IMR-90 (cell line): ENCODE data around the gene MT3. TPM values are rescaled to one million over a fixed set of nuclear protein-coding genes. Genes with fewer than 3 reads are reported as not detected.

Experiments used
- ATAC-seq: fragments of 200-7000 bp; cut with Tn5 transposase; 2 replicates; pipeline ENCODE4 v1.9.1; 2020; ENCODE audit warnings: low read depth, mild to moderate bottlenecking, moderate library complexity
- BruUV-seq: library from RNA; stranded (reverse); fragments of 400-500 nt; replicated peaks from 2 replicates; lab custom pipeline; 2021; lab: Mats Ljungman, UMichigan
- CTCF ChIA-PET: fragments of 300-600 bp; formaldehyde crosslinking; extraction: SDS; loops from one replicate; lab custom pipeline; 2021; ENCODE audit warnings: antibody characterized with exemption; lab: Yijun Ruan, JAX
- POLR2A ChIA-PET: fragments of 300-600 bp; sonication (Branson Sonifier 250); formaldehyde crosslinking; loops from one replicate; lab custom pipeline; 2022; ENCODE audit warnings: antibody characterized with exemption; ENCODE audit not compliant: unreplicated experiment; lab: Charles Lee
- DNase-seq: peaks from one replicate; pipeline ENCODE4 v3.0.0; 2013
- H2AFZ ChIP-seq: replicated peaks from 2 replicates; pipeline ENCODE3; 2013; ENCODE audit warnings: low read length, mild to moderate bottlenecking; ENCODE audit not compliant: poor library complexity
- H2AK5ac ChIP-seq: 2 replicates; pipeline ENCODE4 v1.6.1; 2013; ENCODE audit warnings: low read depth, low read length, inconsistent platforms
- H2AK9ac ChIP-seq: replicated peaks from 2 replicates; pipeline ENCODE3; 2013; ENCODE audit warnings: mild to moderate bottlenecking, low read depth, low read length, moderate library complexity; ENCODE audit not compliant: poor library complexity
- H2BK120ac ChIP-seq: 2 replicates; pipeline ENCODE4 v1.6.1; 2013; ENCODE audit warnings: low read depth, low read length, inconsistent platforms
- H2BK15ac ChIP-seq: 3 replicates; pipeline ENCODE4 v1.6.1; 2013; ENCODE audit warnings: low read depth, low read length, inconsistent platforms
- H2BK20ac ChIP-seq: 2 replicates; pipeline ENCODE4 v1.6.1; 2013; ENCODE audit warnings: low read depth, mild to moderate bottlenecking, inconsistent platforms, low read length, moderate library complexity
- H2BK5ac ChIP-seq: 2 replicates; pipeline ENCODE4 v1.6.1; 2013; ENCODE audit warnings: mild to moderate bottlenecking, low read depth, low read length, inconsistent platforms; ENCODE audit not compliant: poor library complexity, severe bottlenecking
- H3K14ac ChIP-seq: replicated peaks from 2 replicates; pipeline ENCODE4 v1.6.1; 2013; ENCODE audit warnings: low read depth, low read length, inconsistent platforms
- H3K18ac ChIP-seq: 2 replicates; pipeline ENCODE4 v1.6.1; 2013; ENCODE audit warnings: low read depth, low read length, control low read depth
- H3K23ac ChIP-seq: 2 replicates; pipeline ENCODE4 v1.6.1; 2013; ENCODE audit warnings: low read depth, low read length, inconsistent platforms
- H3K27ac ChIP-seq: 2 replicates; pipeline ENCODE4 v1.5.1; 2013; ENCODE audit warnings: mild to moderate bottlenecking, control low read depth, low read length; ENCODE audit not compliant: insufficient read depth
- H3K27me3 ChIP-seq: 2 replicates; pipeline ENCODE4 v1.6.1; 2013; ENCODE audit warnings: low read length; ENCODE audit not compliant: control insufficient read depth, insufficient read depth
- H3K36me3 ChIP-seq: 2 replicates; pipeline ENCODE4 v1.6.1; 2013; ENCODE audit warnings: low read length, mixed read lengths; ENCODE audit not compliant: control insufficient read depth, insufficient read depth
- H3K4ac ChIP-seq: 2 replicates; pipeline ENCODE4 v1.6.1; 2013; ENCODE audit warnings: low read depth, low read length, inconsistent platforms
- H3K4me1 ChIP-seq: 2 replicates; pipeline ENCODE4 v1.6.1; 2013; ENCODE audit warnings: low read length, mixed read lengths; ENCODE audit not compliant: control insufficient read depth, insufficient read depth
- H3K4me2 ChIP-seq: 2 replicates; pipeline ENCODE4 v1.6.1; 2013; ENCODE audit warnings: low read depth, mild to moderate bottlenecking, control low read depth, low read length, moderate library complexity
- H3K4me3 ChIP-seq: 2 replicates; pipeline ENCODE4 v1.5.1; 2013; ENCODE audit warnings: low read depth, mild to moderate bottlenecking, control low read depth, low read length, moderate library complexity; ENCODE audit not compliant: insufficient read depth
- H3K56ac ChIP-seq: 2 replicates; pipeline ENCODE4 v1.6.1; 2013; ENCODE audit warnings: low read length, inconsistent platforms; ENCODE audit not compliant: insufficient read depth; ENCODE audit errors: extremely low read depth
- H3K79me1 ChIP-seq, 2 experiments: 2 replicates each; pipeline ENCODE4 v1.6.1; 2013; ENCODE audit warnings: low read length in 2 of 2, inconsistent platforms in 1 of 2, low read depth in 1 of 2
- H3K9ac ChIP-seq: 2 replicates; pipeline ENCODE4 v1.6.1; 2013; ENCODE audit warnings: low read depth, low read length, control low read depth
- H3K9me1 ChIP-seq: 2 replicates; pipeline ENCODE4 v1.6.1; 2013; ENCODE audit warnings: low read length, inconsistent platforms; ENCODE audit not compliant: insufficient read depth
- H3K9me3 ChIP-seq: 2 replicates; pipeline ENCODE4 v1.6.1; 2013; ENCODE audit warnings: low read length; ENCODE audit not compliant: control insufficient read depth, insufficient read depth
- H4K20me1 ChIP-seq: 2 replicates; pipeline ENCODE4 v1.6.1; 2013; ENCODE audit warnings: low read length, inconsistent platforms; ENCODE audit not compliant: insufficient read depth
- H4K5ac ChIP-seq: 2 replicates; pipeline ENCODE4 v1.6.1; 2013; ENCODE audit warnings: mild to moderate bottlenecking, low read depth, low read length, control low read depth
- H4K8ac ChIP-seq, 2 experiments: 2 replicates each; pipeline ENCODE4 v1.6.1; 2013; ENCODE audit warnings: low read depth in 2 of 2, low read length in 2 of 2, control low read depth in 1 of 2, inconsistent platforms in 1 of 2
- H4K91ac ChIP-seq: 2 replicates; pipeline ENCODE4 v1.6.1; 2013; ENCODE audit warnings: low read depth, low read length, inconsistent platforms; ENCODE audit not compliant: insufficient read depth
- CEBPB ChIP-seq: IDR thresholded peaks from 2 replicates; pipeline ENCODE4 v1.6.1; 2012; ENCODE audit warnings: low read depth, low read length, improper control_type of control experiment
- CHD1 ChIP-seq: IDR thresholded peaks from 2 replicates; pipeline ENCODE4 v1.6.1; 2012; ENCODE audit warnings: low read depth, low read length, improper control_type of control experiment
- FOS ChIP-seq: fragments of 150-350 bp; IDR thresholded peaks from 2 replicates; pipeline ENCODE4 v1.6.1; 2016; ENCODE audit warnings: low read depth, low read length
- MAFK ChIP-seq: IDR thresholded peaks from 2 replicates; pipeline ENCODE4 v1.6.1; 2012; ENCODE audit warnings: low read depth, low read length, improper control_type of control experiment
- MAZ ChIP-seq: IDR thresholded peaks from 2 replicates; pipeline ENCODE4 v1.6.1; 2012; ENCODE audit warnings: low read depth, mild to moderate bottlenecking, low read length, improper control_type of control experiment, moderate library complexity, borderline replicate concordance
- MXI1 ChIP-seq: IDR thresholded peaks from 2 replicates; pipeline ENCODE4 v1.6.1; 2012; ENCODE audit warnings: low read depth, mild to moderate bottlenecking, low read length, moderate library complexity, borderline replicate concordance
- NFE2L2 ChIP-seq: fragments of 150-350 bp; IDR thresholded peaks from 2 replicates; pipeline ENCODE4 v1.6.1; 2016; ENCODE audit warnings: low read depth, mild to moderate bottlenecking, low read length
- POLR2A ChIP-seq: IDR thresholded peaks from 2 replicates; pipeline ENCODE4 v1.6.1; 2012; ENCODE audit warnings: mild to moderate bottlenecking, low read depth, low read length
- RAD21 ChIP-seq: IDR thresholded peaks from 2 replicates; pipeline ENCODE4 v1.6.1; 2012; ENCODE audit warnings: low read length, improper control_type of control experiment
- RCOR1 ChIP-seq: IDR thresholded peaks from 2 replicates; pipeline ENCODE4 v1.6.1; 2012; ENCODE audit warnings: mild to moderate bottlenecking, low read length, improper control_type of control experiment; ENCODE audit not compliant: insufficient replicate concordance
- RFX5 ChIP-seq: IDR thresholded peaks from 2 replicates; pipeline ENCODE4 v1.8.0; 2012; ENCODE audit warnings: low read depth, mild to moderate bottlenecking, low read length, moderate library complexity
- SMC3 ChIP-seq: fragments of 150-350 bp; IDR thresholded peaks from 2 replicates; pipeline ENCODE4 v1.6.1; 2016; ENCODE audit warnings: low read depth, mild to moderate bottlenecking, antibody characterized with exemption, low read length, moderate library complexity
- WGBS, 2 experiments: methylation state at CpG; one replicate each; pipeline versions ENCODE4 v1.1.5 to v1.1.7; 2013; ENCODE audit warnings: missing lambda C conversion rate in 2 of 2; ENCODE audit not compliant: insufficient read length in 1 of 2; ENCODE audit errors: extremely low coverage in 2 of 2; 5-methylcytosine and 5-hydroxymethylcytosine counted together
- dilution Hi-C: fragments of 300-500 bp; cut with HindIII; formaldehyde crosslinking; loops from one replicate; pipeline ENCODE4 v1.14.3; 2018; ENCODE audit warnings: low sequenced_read_pairs; ENCODE audit not compliant: unreplicated experiment
- in situ Hi-C: fragments of 300-500 bp; cut with MboI; formaldehyde crosslinking; loops from 3 replicates; pipeline ENCODE4 v1.14.3; 2019; ENCODE audit warnings: low sequenced_read_pairs, inconsistent platforms, mixed read lengths
- intact Hi-C: fragments of 100-400 bp; cut with micrococcal nuclease; formaldehyde crosslinking; loops from 2 replicates; pipeline ENCODE4 v1.10.0; 2022
- polyA plus RNA-seq, 3 experiments: library from polyadenylated mRNA; depleted of rRNA; stranded (reverse); fragments of >200 nt; gene quantifications; 2 replicates each; pipeline ENCODE4 v1.2.3, GENCODE V29; 2012; ENCODE audit warnings: low replicate concordance in 1 of 3
- total RNA-seq: library from RNA; depleted of rRNA; stranded (reverse); fragments of >200 nt; gene quantifications from 2 replicates; pipeline ENCODE4 v1.2.3, GENCODE V29; 2012
- TF ChIP-seq, protein P1 (sequence below): conservative IDR thresholded peaks from 2 replicates; pipeline ENCODE4 v1.5.1; 2012; ENCODE audit warnings: mild to moderate bottlenecking, low read depth, low read length, improper control_type of control experiment
- TF ChIP-seq, protein P2 (sequence below): fragments of 150-350 bp; IDR thresholded peaks from 2 replicates; pipeline ENCODE4 v1.6.1; 2016; ENCODE audit warnings: low read depth, mild to moderate bottlenecking, low read length, moderate library complexity, borderline replicate concordance

MT3 gene
- total and polyA plus RNA-seq, 2 of the 4 experiments (the other 2 are of a cell fraction), result 0.62 TPM; not detected in 1

DNA sequence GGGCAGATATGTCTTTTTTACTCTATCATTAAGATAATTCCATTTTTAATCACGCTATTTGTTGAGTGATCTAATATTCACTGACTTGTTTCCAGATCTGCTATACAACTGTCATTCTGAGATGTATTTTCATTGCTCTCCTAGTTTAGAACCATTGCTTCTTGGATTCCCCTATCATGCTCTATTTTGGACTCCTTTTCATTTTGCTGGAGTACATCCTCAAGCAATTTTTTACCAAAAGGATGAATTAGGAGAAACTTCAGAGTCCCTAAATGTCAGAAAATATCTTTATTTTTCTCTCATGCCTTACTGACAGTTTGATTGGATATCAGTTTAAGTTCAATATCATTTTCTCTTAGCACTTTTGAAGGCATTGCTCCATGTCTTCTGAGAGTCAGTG is 14.7 kb upstream of the MT3 start:
- Histone ChIP-seq H3K23ac (no peak overlapping the region), H2AFZ (no peak overlapping the region), H4K5ac (no peak overlapping the region), H2AK5ac (no peak overlapping the region), H3K4me2 (no peak overlapping the region), H3K4me3 (no peak overlapping the region), H3K4me1 (no peaks in the 10 kb centered on the region), H2BK120ac (no peak overlapping the region), H4K8ac (no peak overlapping the region), H2AK9ac (no peak overlapping the region), H3K27me3 (peaks cover 15% of the 10 kb centered on the region), H3K9me1 (no peaks in the 10 kb centered on the region), H3K18ac (no peak overlapping the region), H2BK15ac (no peak overlapping the region), H3K36me3 (no peaks in the 10 kb centered on the region), H4K20me1 (no peaks in the 10 kb centered on the region), H2BK5ac (no peak overlapping the region), H3K4ac (no peak overlapping the region), H4K91ac (no peak overlapping the region), H3K9ac (no peak overlapping the region), H3K79me1 (no peaks in the 10 kb centered on the region), H3K27ac (no peak overlapping the region), H3K14ac (no peak overlapping the region), H3K56ac (no peak overlapping the region), H3K9me3 (no peaks in the 10 kb centered on the region), H2BK20ac (no peak overlapping the region)
- dilution Hi-C loops (no loop called here), in situ Hi-C loops (loop anchor here (5.0 kb wide), 1 partner anchor 128 kb away; no protein-coding TSS in a partner anchor), intact Hi-C loops (no loop called here)
- DNase-seq (no peak), ATAC-seq (no peak)
- no peak for TF ChIP-seq POLR2A
- no peak for TF ChIP-seq NFE2L2
- TF ChIP-seq, protein P1, sequence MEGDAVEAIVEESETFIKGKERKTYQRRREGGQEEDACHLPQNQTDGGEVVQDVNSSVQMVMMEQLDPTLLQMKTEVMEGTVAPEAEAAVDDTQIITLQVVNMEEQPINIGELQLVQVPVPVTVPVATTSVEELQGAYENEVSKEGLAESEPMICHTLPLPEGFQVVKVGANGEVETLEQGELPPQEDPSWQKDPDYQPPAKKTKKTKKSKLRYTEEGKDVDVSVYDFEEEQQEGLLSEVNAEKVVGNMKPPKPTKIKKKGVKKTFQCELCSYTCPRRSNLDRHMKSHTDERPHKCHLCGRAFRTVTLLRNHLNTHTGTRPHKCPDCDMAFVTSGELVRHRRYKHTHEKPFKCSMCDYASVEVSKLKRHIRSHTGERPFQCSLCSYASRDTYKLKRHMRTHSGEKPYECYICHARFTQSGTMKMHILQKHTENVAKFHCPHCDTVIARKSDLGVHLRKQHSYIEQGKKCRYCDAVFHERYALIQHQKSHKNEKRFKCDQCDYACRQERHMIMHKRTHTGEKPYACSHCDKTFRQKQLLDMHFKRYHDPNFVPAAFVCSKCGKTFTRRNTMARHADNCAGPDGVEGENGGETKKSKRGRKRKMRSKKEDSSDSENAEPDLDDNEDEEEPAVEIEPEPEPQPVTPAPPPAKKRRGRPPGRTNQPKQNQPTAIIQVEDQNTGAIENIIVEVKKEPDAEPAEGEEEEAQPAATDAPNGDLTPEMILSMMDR, result no peak
- TF ChIP-seq CEBPB, result no peak
- no peak for TF ChIP-seq MAFK
- TF ChIP-seq RAD21, result no peak
- no peak for TF ChIP-seq CHD1
- TF ChIP-seq MAZ, result no peak
- TF ChIP-seq MXI1, result no peak
- no peak for TF ChIP-seq RCOR1
- TF ChIP-seq SMC3, result no peak
- no peak for TF ChIP-seq RFX5
- no peak for TF ChIP-seq FOS
- TF ChIP-seq, protein P2, sequence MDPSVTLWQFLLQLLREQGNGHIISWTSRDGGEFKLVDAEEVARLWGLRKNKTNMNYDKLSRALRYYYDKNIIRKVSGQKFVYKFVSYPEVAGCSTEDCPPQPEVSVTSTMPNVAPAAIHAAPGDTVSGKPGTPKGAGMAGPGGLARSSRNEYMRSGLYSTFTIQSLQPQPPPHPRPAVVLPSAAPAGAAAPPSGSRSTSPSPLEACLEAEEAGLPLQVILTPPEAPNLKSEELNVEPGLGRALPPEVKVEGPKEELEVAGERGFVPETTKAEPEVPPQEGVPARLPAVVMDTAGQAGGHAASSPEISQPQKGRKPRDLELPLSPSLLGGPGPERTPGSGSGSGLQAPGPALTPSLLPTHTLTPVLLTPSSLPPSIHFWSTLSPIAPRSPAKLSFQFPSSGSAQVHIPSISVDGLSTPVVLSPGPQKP, result no peak
- CTCF ChIA-PET, result no interaction called here
- BruUV-seq, result no TSS peak
- no CpG with 5 or more reads among the region's 1 CpG for WGBS, 2 experiments
- POLR2A ChIA-PET, result no interaction called here
